NCI-H526 (cell line): ENCODE results near the gene SLC22A2.

ENCODE experiments used
- DNase-seq, 2 experiments: peaks; one replicate each; lab custom pipeline; 2025; lab: John Stamatoyannopoulos, UW

SLC22A2 gene

DNA sequence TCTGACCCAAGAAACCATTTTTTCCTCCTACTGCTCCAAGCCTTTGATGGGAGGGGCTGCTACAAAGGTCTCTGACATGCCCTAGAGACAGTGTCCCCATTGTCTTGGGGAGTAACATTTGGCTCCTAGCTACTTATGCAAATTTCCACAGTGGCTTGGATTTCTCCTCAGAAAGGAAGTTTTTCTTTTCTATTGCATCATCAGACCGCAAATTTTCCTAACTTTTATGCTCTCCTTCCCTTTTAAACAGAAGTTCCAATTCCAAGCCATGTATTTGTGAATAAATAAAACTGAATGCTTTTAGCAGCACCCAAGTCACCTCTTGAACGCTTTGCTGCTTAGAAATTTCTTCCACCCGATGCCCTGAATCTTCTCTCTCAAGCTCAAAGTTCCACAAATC, 51.0 kb downstream of the SLC22A2 start:
- DNase-seq, result no peak

DNA sequence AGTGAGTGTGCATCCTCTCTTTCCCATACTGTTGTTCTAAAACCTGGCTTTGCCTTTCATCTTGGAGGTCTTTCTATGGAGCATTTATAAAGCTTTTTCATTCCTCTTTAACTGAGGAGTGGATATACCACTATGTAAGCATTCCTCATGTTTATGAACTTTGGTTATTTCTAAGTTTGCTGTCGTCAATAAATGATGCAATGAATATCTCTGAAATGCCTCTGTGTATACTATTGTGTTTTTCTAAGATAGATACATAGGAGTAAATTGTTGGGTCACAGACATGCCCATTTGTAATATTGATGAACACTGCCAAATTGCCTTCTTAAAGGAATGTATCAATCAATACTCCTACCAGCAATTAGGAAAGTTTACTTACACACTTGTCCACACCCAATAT, 53.9 kb downstream of the SLC22A2 start:
- DNase-seq, result no peak

DNA sequence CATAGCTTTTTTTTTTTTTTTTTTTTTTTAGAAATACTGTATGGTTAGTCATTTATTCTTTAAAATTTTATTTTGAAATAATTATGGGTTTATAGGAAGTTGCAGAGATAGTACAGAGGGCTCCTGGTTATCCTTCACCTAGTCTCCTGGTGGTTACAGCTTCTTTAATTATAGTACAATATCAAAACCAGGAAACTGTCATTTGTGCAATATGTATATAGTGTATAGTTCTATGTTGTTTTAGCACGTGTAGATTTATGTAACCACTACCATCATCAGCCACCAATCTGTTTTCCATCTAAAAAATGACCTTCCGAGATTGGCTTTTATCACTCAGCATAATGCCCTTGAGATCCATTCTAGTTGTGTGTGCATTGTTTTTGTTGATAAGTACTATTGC, 54.7 kb downstream of the SLC22A2 start:
- no peak for DNase-seq

DNA sequence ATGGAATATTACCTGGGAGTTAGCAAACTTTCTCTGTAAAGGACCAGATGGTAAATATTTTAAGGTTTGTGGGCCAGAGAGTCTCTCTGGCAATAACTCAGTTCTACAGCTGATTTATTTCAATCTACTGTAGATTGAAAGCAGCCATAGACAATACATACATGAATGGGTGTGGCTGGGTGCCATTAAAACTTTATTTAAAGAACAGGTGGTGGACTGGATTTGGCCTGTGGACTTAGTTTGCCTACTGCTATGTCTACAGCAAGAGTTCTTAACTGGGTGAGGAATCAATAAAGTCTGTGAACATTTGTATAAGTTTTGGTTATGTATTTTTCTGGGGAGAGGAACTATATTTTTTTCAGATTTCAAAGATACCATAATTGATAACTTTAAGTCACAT, 55.1 kb downstream of the SLC22A2 start:
- no peak for DNase-seq

DNA sequence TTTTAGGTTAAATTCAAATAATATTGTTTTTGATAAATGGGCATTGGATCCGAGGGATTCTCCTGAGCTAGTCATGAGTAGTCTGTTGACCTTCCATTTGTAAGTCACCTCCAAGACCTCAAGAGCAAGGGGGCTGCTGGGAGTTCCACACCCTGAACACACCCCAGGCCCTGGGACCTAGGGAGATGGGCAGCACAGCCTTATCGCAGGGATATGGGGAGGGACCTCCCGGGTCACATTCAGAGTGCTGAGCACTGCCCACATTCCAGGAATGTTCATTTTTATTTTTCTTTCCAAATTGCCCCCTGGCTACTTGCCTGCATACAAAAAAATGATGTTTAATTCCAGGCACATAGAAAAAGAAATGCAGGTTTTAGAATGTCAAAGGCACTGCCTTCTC, 55.5 kb downstream of the SLC22A2 start:
- DNase-seq, result no peak

DNA sequence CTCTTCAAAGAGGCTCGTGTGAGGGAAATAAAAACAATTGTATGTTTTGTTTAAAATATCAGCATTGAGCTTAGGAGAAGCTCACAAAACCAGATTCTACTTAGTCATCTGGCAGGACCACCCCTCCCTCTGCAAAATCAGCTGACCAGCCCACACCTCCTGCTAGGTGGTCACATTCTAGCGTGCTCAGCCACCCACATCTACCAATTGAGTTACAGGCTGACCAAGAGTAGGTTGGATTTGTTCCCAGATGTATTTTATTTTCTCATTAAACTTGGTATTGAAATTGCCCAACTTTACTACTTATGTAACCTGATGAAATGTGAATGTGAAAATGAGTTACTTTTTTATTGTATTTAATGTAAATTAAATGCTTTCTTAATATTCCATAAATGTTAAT, 56.2 kb downstream of the SLC22A2 start:
- no peak for DNase-seq

DNA sequence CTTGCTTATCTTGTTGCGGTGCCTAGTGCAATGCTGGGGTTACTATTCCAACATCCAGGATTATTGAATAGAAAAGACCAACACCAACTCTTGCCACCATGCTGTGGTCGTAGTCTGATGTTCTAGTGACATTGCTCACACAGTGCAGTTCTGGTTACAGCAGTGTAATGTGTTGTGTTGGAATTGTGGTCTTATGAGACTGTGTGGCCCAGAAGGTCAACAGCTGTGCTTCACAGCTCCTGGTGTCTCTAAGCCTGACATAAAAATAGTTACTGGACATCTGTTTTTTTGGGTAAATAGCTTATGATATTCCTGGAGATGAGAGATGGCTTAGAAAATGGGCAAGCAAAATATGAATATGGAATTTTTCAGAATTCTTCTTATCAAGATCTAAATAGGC, 57.6 kb downstream of the SLC22A2 start:
- no peak for DNase-seq

DNA sequence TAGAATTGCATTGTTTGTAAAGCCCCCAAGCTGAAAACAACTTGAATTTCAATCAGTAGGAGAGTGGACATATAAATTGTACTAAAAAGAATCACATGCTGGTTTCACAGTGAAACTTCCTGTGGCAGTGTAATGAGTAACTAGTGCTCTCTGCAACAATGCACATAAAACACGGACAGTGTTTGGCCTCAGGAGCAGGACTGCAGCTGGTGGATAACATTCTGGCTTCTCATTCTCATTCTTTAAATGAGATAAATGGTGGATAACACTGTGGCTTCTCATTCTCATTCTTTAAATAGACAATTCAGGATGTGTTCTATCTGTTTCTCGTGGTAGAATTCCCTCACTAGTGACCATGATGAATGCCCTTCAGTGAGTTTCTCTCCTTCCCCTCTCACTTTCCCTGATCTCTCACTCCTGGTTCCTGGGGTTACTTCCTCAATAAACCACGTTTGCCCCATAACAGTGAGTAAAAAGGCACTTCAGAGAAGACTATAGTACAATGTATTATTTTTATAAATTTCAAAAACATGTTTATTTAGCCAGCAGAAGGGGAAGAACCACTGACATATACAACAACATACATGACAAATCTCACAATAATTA, 59.9 kb downstream of the SLC22A2 start:
- no peak for DNase-seq

DNA sequence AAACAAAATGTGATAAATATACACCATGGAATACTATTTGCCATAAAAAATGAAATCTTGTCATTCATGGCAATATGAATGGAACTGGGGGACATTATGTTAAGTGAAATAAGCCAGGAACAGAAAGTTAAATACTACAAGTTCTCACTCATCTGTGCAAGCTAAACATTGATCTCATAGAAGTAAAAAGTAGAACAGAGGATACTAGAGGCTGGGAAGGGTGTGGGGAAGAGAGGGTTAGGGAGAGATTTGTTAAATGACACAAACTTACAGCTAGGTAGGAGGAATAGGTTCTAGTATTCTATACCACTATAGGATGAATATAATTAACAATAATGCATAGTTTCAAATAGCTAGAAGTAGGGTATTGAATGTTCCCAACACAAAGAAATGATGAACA, 61.0 kb downstream of the SLC22A2 start:
- DNase-seq, result no peak

DNA sequence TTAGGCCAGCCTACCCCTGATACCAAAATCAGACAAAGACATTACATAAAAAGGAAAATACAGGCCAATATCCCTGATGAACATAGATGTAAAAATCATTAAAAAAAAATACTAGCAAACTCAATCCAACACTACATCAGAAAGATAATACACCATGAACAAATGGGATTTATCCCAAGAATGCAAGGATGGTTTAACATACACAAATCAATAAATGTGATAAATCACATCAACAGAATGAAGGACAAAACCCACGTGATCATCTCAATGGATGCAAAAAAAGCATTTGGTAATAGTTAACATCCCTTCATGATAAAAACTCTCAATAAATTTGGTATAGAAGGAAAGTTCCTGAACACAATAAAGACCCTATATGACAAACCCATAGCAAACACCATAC, 63.8 kb downstream of the SLC22A2 start:
- no peak for DNase-seq

DNA sequence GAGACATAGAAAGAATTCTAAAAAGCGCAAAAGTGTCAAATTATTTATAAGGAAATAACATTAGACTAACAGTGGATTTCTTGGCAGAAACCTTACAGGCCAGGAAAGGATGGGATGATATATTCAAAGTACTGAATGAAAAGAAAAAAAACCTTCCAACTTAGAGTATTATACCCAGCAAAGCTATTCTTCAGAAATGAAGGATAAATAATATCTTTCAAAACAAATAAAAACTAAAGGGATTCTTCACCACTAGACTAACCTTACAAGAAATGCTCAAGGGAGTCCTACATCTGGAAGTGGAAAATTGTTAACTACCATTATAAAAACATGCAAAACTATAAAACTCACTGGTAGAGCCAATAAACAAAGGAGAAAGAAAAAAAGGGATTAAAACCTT, 65.8 kb downstream of the SLC22A2 start:
- DNase-seq, result no peak

DNA sequence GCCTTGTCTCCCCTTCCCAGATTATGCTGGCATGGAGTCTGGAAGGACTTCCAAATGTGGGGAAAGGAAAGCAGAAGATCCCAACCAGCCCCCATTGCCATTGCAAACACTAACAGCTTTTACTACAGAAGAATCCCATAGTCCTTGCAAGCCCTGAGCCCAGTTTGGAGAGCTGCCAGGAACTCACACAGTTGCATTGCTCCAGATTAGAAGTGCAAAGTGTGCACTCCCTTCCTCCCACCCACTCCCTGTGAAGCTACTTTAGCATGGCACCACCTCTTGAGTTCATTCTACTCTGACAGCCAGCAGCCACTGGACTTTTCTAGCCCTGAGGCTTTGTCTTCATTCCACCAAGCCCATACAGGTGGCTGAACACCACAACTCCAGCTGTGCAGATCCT, 67.6 kb downstream of the SLC22A2 start:
- DNase-seq, result no peak

DNA sequence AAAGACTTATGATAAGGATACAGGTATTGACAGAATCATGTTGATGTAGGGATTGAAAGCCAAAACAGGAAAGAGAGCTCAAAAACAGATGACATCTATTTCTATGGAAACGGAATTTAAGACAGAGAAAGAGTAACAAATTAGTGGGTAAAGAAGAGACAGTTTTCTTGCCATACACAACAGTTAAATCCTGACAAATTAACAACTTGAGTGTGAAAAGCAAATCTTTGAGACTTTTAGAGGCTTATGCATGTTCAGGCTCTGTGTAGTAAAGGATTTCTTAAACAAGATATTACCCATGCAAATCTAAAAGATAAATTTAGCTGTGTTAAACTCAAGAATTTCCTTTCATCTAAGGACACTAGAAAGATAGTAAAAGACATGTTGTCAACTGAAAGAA, 68.5 kb downstream of the SLC22A2 start:
- DNase-seq, result no peak

DNA sequence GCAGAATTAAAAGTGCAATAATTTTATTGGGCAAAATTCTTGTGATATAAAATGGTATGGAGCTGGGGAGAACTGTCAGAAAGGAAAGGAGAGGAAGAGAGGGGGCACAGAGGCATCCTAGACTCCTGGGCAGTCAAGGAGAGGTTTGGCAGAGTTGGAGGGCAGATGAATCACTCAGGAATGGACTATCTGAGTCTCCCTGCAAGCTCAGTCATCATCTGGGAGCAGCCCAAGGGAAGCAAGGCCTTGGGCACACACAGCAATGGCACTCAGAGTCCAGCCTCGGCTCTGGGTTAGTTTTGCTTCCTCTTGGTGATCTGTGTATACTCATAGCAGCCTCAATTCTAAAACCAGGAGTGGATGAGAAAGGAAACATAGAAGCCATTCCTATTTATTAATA, 69.8 kb downstream of the SLC22A2 start:
- no peak for DNase-seq

DNA sequence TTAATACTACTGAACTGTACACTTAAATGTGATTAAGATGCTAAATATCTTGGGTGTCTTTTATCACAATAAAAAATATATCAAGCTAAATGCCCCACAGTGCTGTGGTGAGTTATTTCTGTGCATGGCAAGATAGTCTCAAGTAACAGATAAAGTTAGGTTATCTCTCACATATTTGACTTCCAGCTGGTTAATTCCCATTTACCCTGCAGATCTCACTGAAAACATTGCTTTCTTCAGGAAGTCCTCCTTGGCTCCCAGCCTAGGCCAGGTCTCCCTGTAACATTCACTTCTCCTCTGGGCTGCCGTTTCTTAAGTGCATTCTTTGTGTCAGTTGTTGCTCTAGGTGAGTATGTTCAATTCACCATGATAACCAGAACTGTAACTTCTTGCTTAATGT, 77.9 kb downstream of the SLC22A2 start:
- no peak for DNase-seq

DNA sequence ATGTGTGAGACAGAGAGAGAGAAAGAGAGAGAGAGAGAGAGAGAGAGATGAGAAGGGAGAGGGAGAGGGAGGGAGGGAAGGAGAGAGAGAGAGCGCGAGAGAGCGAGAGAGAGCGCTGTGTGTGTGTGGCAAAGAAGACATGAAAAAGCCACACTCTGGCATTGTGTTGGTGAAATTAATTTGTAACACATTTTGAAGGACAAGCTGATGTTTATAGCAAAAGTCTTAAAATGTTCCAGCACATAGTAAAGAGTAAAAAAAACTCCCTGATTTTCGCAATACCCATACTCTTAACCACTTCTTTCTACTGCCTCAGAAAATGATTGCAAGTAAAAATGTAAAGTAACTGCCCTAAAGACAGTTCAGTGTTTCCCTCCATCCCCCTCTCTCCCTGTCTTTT, 80.3 kb downstream of the SLC22A2 start:
- DNase-seq, result no peak

DNA sequence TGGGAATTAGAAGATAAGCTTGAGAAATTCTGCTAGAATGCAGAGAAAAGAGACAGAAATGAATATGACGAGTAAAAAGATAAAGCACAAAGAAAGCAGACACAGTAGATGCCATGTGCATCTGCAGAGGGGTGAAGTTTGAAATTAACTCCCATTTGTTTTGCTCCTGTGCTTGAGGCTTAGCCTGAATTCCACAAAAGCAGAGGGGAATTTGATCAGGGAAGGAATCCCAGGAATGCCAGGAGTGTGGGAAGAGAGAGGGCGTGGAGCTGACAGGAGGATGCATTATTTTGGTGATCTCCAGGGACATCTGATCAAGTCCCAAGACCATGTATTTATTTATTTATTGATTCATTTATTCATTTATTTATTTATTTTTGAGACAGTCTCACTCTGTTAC, 81.4 kb downstream of the SLC22A2 start:
- DNase-seq, result no peak

DNA sequence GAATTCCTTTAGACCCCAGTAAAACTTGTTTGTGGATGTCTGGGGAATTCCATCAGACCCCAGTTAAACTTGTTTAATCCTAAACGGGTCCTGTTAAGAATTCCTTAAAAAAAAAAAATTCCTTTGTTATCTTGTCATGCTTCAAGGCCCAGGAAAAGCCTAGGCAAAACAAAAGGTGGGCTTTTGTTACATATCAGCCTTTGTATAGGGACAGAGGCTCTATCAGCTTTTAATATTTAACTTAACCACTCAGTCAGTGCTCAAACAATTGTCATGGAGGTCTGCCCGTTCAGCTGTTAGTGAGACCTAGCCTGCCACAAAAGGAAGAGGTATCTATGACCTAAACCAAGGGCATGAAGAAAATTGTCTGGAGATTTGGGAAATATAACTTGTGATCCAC, 83.9 kb downstream of the SLC22A2 start:
- no peak for DNase-seq

DNA sequence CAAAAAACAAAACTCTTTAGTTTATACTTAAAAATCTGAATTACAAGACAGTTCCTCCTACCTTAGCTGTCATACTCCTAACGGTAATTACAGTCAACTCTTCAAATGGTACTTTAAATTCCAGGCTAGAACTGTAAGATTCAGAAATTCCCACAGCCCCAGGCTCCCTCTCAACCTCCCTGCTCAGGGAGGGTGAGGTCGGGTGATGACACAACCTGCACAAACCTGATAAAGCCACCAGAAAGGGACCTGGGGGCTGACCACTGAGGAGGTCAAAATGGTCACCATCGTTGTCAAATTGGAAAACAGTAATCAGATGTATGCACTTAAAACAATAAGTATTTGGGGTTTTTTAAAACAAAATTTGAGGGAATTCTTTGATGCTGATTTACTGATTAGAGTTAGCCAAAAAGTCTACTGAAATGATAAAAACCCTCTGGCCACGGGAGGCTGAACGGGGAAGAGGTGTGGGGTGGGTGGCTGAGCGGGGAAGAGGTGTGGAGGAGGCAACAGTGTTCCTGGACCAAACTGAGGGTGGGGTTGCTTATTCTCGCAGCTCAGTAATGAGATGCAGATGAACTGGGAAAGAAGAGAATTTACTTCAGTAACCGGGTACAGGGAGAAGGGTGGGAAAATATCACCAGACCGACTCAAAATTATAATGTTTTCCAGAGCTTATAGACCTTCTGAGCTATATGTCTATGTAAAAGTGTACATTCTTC, 84.7 kb downstream of the SLC22A2 start:
- no peak for DNase-seq

DNA sequence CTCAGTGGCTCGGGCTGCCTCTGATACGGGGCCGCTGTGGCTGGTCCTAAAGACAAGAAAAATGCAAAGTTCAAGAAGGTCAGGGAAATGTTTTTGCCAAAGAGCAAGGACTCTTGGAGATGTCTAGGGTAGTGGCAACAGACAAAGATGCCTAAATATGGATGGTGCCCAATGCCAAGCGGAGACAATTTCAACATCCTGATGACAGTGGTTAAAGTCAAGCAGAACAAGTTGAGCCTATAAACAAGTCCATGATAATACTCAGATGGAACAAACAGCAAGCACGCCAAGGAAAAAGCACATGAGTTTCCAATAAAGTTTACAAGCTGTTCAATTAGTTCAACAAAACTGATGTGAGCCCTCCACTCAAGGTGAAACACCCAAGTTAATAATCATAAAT, 85.9 kb downstream of the SLC22A2 start:
- no peak for DNase-seq

DNA sequence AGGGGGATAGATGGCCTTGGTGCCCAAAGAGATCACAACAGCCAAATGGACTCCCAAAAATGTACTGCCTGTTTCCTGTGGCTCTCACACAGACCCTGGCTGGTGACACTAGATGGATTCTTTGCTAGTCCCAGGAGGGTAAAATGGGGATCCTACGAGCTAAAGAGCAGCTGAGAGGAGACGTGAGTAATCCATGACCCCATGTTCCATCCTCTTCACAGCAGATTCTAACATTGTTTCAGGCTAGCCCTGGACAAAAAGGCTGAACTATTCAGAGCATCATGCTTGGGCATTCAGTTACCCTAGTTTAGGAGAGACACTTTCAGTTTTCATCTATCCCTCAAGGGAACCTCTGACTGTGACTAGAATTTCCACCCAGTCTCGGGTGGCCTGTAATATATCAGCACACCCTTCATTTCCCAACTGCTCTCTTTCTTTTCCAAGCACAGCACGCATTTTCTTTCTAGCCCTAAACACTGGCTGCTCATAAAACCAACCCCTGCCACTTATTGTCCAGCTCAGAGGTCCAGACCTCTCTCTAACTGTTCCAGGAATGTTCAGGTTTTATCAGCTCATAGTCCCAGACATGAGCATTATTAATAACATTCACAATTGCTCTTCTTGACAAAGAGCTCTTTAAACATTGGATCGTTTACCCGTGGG, 88.5 kb downstream of the SLC22A2 start:
- DNase-seq, result no peak

DNA sequence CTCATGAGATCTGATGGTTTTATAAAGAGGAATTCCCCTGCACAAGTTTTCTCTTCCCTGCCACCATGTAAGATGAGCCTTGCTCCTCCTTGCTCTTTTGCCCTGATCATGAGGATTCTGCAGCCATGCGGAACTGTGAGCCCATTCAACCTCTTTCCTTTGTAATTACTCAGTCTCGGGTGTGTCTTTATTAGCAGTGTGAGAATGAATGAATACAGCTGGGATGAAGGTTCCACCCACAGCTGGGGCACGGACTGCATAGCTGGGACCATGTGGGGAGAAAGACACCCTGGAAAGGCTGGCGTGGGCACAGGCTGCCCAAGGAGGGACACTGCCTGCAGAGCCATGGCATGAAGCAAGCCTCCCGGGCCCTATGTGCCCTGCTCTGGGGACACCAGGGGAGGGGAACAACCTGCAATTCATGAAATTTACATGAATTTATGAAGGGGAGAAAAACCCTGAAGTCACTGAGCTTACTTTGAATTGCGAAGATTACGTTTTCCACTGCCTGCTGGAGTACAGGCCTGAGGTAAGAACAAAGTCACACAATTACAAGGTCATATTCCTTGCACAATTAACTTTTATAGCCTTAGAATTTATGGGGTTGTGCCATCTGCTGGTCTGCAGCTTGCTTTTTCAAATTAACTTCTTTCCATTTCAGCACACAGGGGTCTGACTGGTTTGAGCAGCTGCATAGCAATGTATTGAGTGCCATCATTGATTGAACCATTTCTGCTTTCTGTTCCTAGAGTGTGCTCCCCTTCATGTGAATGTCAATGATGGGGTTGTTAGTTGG, 90.8 kb downstream of the SLC22A2 start:
- DNase-seq, result peak; percentile 59 to 67
